ENCODE data around the gene CA11. TPM values are rescaled to one million over a fixed set of nuclear protein-coding genes. Genes with fewer than 3 reads are reported as not detected.

The CA11 gene
- total and polyA plus RNA-seq, 2 donors (not counting 1 experiment from before 2014, with no cell fraction given) = 1.7 to 4.1 TPM

GRCh38 chr19:48636859-48637448, 9.0 kb downstream of the CA11 start, which contains the start of gene DBP:
Gene DBP (minus strand): TSS chr19:48637379. CDS start chr19:48636994, 385 bp downstream.
- Histone ChIP-seq H2AFZ (ENCODE audit: low read length) (peak within 1 kb of the TSS; percentile 50), H3K4me3 (replicated peaks in 1 of 4; ENCODE audit: control extremely low read depth in 1 of 4, insufficient read depth in 1 of 4, low read depth in 3 of 4, low read length in 4 of 4) (peak within 1 kb of the TSS; percentile 53 to 81 (median 67)), H3K27ac (ENCODE audit: insufficient read depth, low read length) (peak within 1 kb of the TSS; percentile 90), H4K20me1 (ENCODE audit: control insufficient read depth, extremely low read depth, insufficient read depth, low read length) (no peaks in the 10 kb centered on the region), H3K79me2 (ENCODE audit: control insufficient read depth, insufficient read depth, low read length) (no peaks in the 10 kb centered on the region), H3K4me1 (ENCODE audit: control insufficient read depth, extremely low read depth, insufficient read depth, low read length) (peaks cover 37% of the 10 kb centered on the region), H3K36me3 (ENCODE audit: control insufficient read depth, insufficient read depth, low read length) (no peaks in the 10 kb centered on the region), H3K9ac (ENCODE audit: insufficient read depth, low read length) (peak within 1 kb of the TSS; percentile 72), H3K9me3 (ENCODE audit: control insufficient read depth, insufficient read depth, low read depth, low read length) (no peaks in the 10 kb centered on the region), H3K4me2 (ENCODE audit: extremely low read depth, insufficient read depth, low read length) (peak within 1 kb of the TSS; percentile 83), H3K27me3 (ENCODE audit: control insufficient read depth, insufficient read depth, low read length) (no peaks in the 10 kb centered on the region)
- no peak for DNase-seq (ENCODE audit: low read depth in 2 of 2)
- TF ChIP-seq CTCF (conservative IDR thresholded peaks at IDR 0.05 in 1 of 2, IDR thresholded peaks at IDR 0.05 in 1 of 2; ENCODE audit: low read depth in 1 of 2, low read length in 2 of 2) = peak in 1 of 2 donors; percentile 5
- TF ChIP-seq EZH2 (IDR thresholded peaks at IDR 0.05; ENCODE audit: low read length, missing control alignments) = no peak

- H3K27ac ChIP-seq (ENCODE audit: insufficient read depth, low read length) = no peak overlapping the region
- peak overlapping the region; percentile 53 to 76 (median 57) for H3K4me3 ChIP-seq (replicated peaks in 1 of 4; ENCODE audit: control extremely low read depth in 1 of 4, insufficient read depth in 1 of 4, low read depth in 3 of 4, low read length in 4 of 4)
- no peak for TF ChIP-seq CTCF (conservative IDR thresholded peaks at IDR 0.05 in 1 of 2, IDR thresholded peaks at IDR 0.05 in 1 of 2; ENCODE audit: low read depth in 1 of 2, low read length in 2 of 2)
- TF ChIP-seq EZH2 (IDR thresholded peaks at IDR 0.05; ENCODE audit: low read length, missing control alignments) = no peak
- no peaks in the 10 kb centered on the region for H3K27me3 ChIP-seq (ENCODE audit: control insufficient read depth, insufficient read depth, low read length)
- H3K9ac ChIP-seq (ENCODE audit: insufficient read depth, low read length) = peak overlapping the region; percentile 42
- no peaks in the 10 kb centered on the region for H3K36me3 ChIP-seq (ENCODE audit: control insufficient read depth, insufficient read depth, low read length)
- DNase-seq (ENCODE audit: low read depth in 2 of 2) = no peak
- H3K4me2 ChIP-seq (ENCODE audit: extremely low read depth, insufficient read depth, low read length) = peak overlapping the region; percentile 87
- peaks cover 37% of the 10 kb centered on the region for H3K4me1 ChIP-seq (ENCODE audit: control insufficient read depth, extremely low read depth, insufficient read depth, low read length)
- no peaks in the 10 kb centered on the region for H3K79me2 ChIP-seq (ENCODE audit: control insufficient read depth, insufficient read depth, low read length)
- H4K20me1 ChIP-seq (ENCODE audit: control insufficient read depth, extremely low read depth, insufficient read depth, low read length) = no peaks in the 10 kb centered on the region
- no peak overlapping the region for H2AFZ ChIP-seq (ENCODE audit: low read length)
- no peaks in the 10 kb centered on the region for H3K9me3 ChIP-seq (ENCODE audit: control insufficient read depth, insufficient read depth, low read depth, low read length)
Measured at GRCh38 chr19:48635966-48636858, 9.8 kb downstream of the CA11 start.

GRCh38 chr19:48635263-48635965, 10.6 kb downstream of the CA11 start:
- H3K79me2 ChIP-seq (ENCODE audit: control insufficient read depth, insufficient read depth, low read length) = no peaks in the 10 kb centered on the region
- no peak overlapping the region for H2AFZ ChIP-seq (ENCODE audit: low read length)
- peak overlapping the region; percentile 42 for H3K9ac ChIP-seq (ENCODE audit: insufficient read depth, low read length)
- H3K9me3 ChIP-seq (ENCODE audit: control insufficient read depth, insufficient read depth, low read depth, low read length) = no peaks in the 10 kb centered on the region
- H3K36me3 ChIP-seq (ENCODE audit: control insufficient read depth, insufficient read depth, low read length) = no peaks in the 10 kb centered on the region
- TF ChIP-seq EZH2 (IDR thresholded peaks at IDR 0.05; ENCODE audit: low read length, missing control alignments) (no peak), CTCF (conservative IDR thresholded peaks at IDR 0.05 in 1 of 2, IDR thresholded peaks at IDR 0.05 in 1 of 2; ENCODE audit: low read depth in 1 of 2, low read length in 2 of 2) (no peak)
- H3K27ac ChIP-seq (ENCODE audit: insufficient read depth, low read length) = peak overlapping the region; percentile 77
- no peaks in the 10 kb centered on the region for H3K27me3 ChIP-seq (ENCODE audit: control insufficient read depth, insufficient read depth, low read length)
- H4K20me1 ChIP-seq (ENCODE audit: control insufficient read depth, extremely low read depth, insufficient read depth, low read length) = no peaks in the 10 kb centered on the region
- H3K4me3 ChIP-seq (replicated peaks in 1 of 4; ENCODE audit: control extremely low read depth in 1 of 4, insufficient read depth in 1 of 4, low read depth in 3 of 4, low read length in 4 of 4) = peak overlapping the region in 3 of 4 experiments; percentile 40 to 76 (median 53)
- peak overlapping the region; percentile 87 for H3K4me2 ChIP-seq (ENCODE audit: extremely low read depth, insufficient read depth, low read length)
- no peak for DNase-seq (ENCODE audit: low read depth in 2 of 2)
- peaks cover 41% of the 10 kb centered on the region for H3K4me1 ChIP-seq (ENCODE audit: control insufficient read depth, extremely low read depth, insufficient read depth, low read length)
